ENCODE measurements around the gene CFAP157. TPM values are rescaled to one million over a fixed set of nuclear protein-coding genes. Genes with fewer than 3 reads are reported as not detected.

CFAP157 gene
- total RNA-seq, 1 donor from 2014 or later: not detected

DNA sequence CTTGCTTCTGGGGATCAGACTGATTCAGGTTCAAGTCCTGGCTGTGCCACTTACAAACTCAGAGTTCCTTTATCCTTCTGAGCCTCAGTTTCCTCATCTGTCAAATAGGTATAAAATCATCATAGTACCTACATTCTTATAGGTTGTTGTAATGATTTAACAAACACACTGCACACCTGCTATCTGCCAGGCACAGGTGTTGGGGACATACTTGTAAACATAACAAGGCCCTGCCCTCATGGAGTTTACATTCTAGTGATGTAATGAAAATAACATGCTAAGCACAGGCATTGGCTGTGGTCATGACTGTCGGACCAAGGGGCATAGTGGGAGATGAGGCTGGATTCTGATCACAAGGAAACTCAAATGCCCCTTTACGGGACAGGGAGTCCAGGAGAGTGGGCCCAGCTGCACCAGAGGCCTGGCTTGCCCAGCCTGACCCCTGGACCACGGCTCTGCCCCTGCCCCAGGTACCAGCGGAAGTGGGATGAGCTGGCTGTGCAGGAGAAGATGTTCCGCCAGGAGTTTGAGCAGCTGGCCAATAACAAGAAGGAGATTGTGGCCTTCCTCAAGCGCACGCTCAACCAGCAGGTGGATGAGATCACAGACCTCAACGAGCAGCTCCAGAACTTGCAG lies 2.3 kb downstream of the CFAP157 start:
- no peak for DNase-seq (ENCODE audit: low read depth)
- TF ChIP-seq, protein P1, sequence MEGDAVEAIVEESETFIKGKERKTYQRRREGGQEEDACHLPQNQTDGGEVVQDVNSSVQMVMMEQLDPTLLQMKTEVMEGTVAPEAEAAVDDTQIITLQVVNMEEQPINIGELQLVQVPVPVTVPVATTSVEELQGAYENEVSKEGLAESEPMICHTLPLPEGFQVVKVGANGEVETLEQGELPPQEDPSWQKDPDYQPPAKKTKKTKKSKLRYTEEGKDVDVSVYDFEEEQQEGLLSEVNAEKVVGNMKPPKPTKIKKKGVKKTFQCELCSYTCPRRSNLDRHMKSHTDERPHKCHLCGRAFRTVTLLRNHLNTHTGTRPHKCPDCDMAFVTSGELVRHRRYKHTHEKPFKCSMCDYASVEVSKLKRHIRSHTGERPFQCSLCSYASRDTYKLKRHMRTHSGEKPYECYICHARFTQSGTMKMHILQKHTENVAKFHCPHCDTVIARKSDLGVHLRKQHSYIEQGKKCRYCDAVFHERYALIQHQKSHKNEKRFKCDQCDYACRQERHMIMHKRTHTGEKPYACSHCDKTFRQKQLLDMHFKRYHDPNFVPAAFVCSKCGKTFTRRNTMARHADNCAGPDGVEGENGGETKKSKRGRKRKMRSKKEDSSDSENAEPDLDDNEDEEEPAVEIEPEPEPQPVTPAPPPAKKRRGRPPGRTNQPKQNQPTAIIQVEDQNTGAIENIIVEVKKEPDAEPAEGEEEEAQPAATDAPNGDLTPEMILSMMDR (conservative IDR thresholded peaks at IDR 0.05; ENCODE audit: low read depth, low read length): no peak
- H3K4me3 ChIP-seq (ENCODE audit: low read depth, low read length): no peak overlapping the region

DNA sequence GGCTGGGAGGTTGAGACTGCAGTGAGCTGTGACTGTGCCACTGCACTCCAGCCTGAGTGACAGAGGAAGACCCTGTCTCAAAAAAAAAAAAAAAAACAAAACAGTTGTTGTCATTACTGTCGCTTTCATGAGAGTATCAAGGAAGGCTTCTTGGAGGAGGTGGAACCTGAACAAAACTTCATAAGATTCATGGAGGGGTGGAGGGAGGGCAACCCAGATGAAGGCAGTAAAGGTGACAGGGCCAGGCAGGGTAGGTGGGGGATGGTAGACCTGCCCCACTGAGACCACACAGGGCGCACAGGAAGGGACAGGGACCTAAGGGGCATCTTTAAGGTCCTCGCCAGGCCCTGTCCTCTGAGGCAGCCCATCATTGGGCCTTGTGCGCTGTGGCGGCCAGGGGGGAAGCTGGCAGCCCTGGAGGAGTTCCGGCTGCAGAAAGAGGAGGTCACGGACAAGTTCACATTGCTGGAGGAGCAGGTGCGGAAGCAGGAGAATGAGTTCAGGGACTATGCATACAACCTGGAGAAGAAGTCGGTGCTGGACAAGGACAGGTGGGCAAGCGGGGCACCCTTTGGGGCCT lies 3.5 kb downstream of the CFAP157 start:
- DNase-seq (ENCODE audit: low read depth): no peak
- TF ChIP-seq, protein P1 (conservative IDR thresholded peaks at IDR 0.05; ENCODE audit: low read depth, low read length): no peak
- H3K4me3 ChIP-seq (ENCODE audit: low read depth, low read length): no peak overlapping the region

DNA sequence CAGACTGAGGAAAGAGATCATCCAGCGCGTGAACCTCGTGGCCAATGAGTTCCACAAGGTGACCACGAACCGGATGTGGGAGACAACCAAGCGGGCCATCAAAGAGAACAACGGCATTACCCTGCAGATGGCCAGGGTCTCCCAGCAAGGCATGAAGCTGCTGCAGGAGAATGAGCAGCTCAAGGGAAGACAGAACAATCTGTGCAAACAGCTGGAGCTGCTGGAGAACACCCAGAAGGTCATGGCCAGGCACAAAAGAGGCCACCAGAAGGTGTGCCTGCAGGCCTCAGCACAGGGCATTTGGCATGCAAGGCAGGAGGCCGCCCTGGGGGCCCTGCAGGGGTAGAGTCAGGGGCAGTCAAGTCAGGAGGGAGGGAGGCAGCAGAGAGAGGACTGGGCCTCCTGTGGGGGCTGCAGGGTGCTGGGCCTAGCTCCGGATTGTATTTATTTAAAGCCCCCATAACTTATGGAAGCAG lies 4.5 kb downstream of the CFAP157 start:
- H3K4me3 ChIP-seq (ENCODE audit: low read depth, low read length): no peak overlapping the region
- no peak for DNase-seq (ENCODE audit: low read depth)
- TF ChIP-seq, protein P1 (conservative IDR thresholded peaks at IDR 0.05; ENCODE audit: low read depth, low read length): no peak

DNA sequence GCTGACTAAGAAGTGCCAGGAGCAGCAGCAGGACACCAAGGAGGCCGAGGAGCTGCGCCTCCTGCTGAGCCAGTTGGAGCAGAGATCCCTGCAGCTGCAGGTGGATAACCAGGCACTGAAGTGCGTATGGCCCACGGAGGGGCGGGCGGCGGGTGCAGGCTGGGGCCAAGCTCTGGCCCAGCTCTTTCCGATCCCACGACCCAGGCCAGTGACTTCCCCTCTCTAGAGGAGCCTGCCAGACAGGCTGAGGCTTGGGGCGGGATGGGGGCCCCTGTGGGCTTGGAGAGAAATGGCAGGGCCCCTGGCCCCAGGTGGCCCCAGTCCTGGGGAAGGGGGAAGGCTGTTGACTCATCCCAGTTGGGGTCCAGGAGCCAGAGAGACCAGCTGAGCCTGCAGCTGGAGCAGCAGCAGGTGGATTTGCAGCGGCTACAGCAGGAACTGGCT lies 5.1 kb downstream of the CFAP157 start:
- H3K4me3 ChIP-seq (ENCODE audit: low read depth, low read length): no peak overlapping the region
- no peak for DNase-seq (ENCODE audit: low read depth)
- TF ChIP-seq, protein P1 (conservative IDR thresholded peaks at IDR 0.05; ENCODE audit: low read depth, low read length): no peak

DNA sequence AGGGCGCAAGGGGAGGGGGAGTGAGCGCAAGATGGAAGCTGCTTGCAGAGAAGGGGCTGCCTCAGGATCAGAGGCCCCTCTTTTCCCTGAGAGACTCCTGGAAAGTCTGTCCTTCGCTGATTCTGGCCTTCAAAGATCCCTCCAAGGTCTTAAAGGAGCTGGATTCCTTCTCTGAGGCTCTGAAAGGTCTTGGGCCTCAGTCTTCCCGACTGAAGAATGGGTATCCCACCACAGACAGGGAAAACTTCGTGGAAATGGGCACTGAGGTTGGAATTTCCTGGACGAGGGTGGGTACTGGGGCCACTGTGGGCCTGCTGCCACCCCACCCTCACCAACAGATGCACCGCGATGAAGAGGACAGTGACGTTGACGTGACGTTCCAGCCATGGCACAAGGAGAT lies 5.6 kb downstream of the CFAP157 start:
- TF ChIP-seq, protein P1 (conservative IDR thresholded peaks at IDR 0.05; ENCODE audit: low read depth, low read length): no peak
- H3K4me3 ChIP-seq (ENCODE audit: low read depth, low read length): no peak overlapping the region
- no peak for DNase-seq (ENCODE audit: low read depth)

DNA sequence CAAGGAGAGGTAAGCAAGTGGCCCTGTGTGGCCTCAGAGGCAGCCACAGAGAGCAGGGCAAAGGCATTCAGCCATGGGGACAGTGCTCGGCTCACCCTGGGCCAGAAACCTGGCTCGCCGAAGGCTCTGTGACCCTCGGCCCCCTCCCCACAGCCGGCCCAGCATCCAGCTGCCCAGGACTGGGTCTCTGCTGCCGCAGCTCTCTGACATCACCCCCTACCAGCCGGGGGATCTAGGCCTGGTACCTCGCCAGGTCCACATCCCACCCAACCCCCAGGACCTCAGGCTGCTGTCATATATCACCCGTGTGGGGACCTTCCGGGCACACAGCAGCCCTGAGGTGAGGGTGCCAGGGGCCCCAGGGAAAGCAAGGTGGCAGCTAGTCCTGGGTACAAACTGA lies 6.1 kb downstream of the CFAP157 start:
- TF ChIP-seq, protein P1 (conservative IDR thresholded peaks at IDR 0.05; ENCODE audit: low read depth, low read length): no peak
- DNase-seq (ENCODE audit: low read depth): no peak
- H3K4me3 ChIP-seq (ENCODE audit: low read depth, low read length): no peak overlapping the region
